IMR-90 (cell line): ENCODE data around the gene KCNQ1. TPM values are rescaled to one million over a fixed set of nuclear protein-coding genes. Genes with fewer than 3 reads are reported as not detected.

Experiments
- ATAC-seq: fragments of 200-7000 bp; cut with Tn5 transposase; 2 replicates; pipeline ENCODE4 v1.9.1; 2020; ENCODE audit warnings: low read depth, mild to moderate bottlenecking, moderate library complexity
- BruUV-seq: library from RNA; stranded (reverse); fragments of 400-500 nt; replicated peaks from 2 replicates; lab custom pipeline; 2021; lab: Mats Ljungman, UMichigan
- CTCF ChIA-PET: fragments of 300-600 bp; formaldehyde crosslinking; extraction: SDS; loops from one replicate; lab custom pipeline; 2021; ENCODE audit warnings: antibody characterized with exemption; lab: Yijun Ruan, JAX
- POLR2A ChIA-PET: fragments of 300-600 bp; sonication (Branson Sonifier 250); formaldehyde crosslinking; loops from one replicate; lab custom pipeline; 2022; ENCODE audit warnings: antibody characterized with exemption; ENCODE audit not compliant: unreplicated experiment; lab: Charles Lee
- DNase-seq: peaks from one replicate; pipeline ENCODE4 v3.0.0; 2013
- H2AFZ ChIP-seq: replicated peaks from 2 replicates; pipeline ENCODE3; 2013; ENCODE audit warnings: low read length, mild to moderate bottlenecking; ENCODE audit not compliant: poor library complexity
- H2AK5ac ChIP-seq: 2 replicates; pipeline ENCODE4 v1.6.1; 2013; ENCODE audit warnings: low read depth, low read length, inconsistent platforms
- H2AK9ac ChIP-seq: replicated peaks from 2 replicates; pipeline ENCODE3; 2013; ENCODE audit warnings: mild to moderate bottlenecking, low read depth, low read length, moderate library complexity; ENCODE audit not compliant: poor library complexity
- H2BK120ac ChIP-seq: 2 replicates; pipeline ENCODE4 v1.6.1; 2013; ENCODE audit warnings: low read depth, low read length, inconsistent platforms
- H2BK15ac ChIP-seq: 3 replicates; pipeline ENCODE4 v1.6.1; 2013; ENCODE audit warnings: low read depth, low read length, inconsistent platforms
- H2BK20ac ChIP-seq: 2 replicates; pipeline ENCODE4 v1.6.1; 2013; ENCODE audit warnings: low read depth, mild to moderate bottlenecking, inconsistent platforms, low read length, moderate library complexity
- H2BK5ac ChIP-seq: 2 replicates; pipeline ENCODE4 v1.6.1; 2013; ENCODE audit warnings: mild to moderate bottlenecking, low read depth, low read length, inconsistent platforms; ENCODE audit not compliant: poor library complexity, severe bottlenecking
- H3K14ac ChIP-seq: replicated peaks from 2 replicates; pipeline ENCODE4 v1.6.1; 2013; ENCODE audit warnings: low read depth, low read length, inconsistent platforms
- H3K18ac ChIP-seq: 2 replicates; pipeline ENCODE4 v1.6.1; 2013; ENCODE audit warnings: low read depth, low read length, control low read depth
- H3K23ac ChIP-seq: 2 replicates; pipeline ENCODE4 v1.6.1; 2013; ENCODE audit warnings: low read depth, low read length, inconsistent platforms
- H3K27ac ChIP-seq: 2 replicates; pipeline ENCODE4 v1.5.1; 2013; ENCODE audit warnings: mild to moderate bottlenecking, control low read depth, low read length; ENCODE audit not compliant: insufficient read depth
- H3K27me3 ChIP-seq: 2 replicates; pipeline ENCODE4 v1.6.1; 2013; ENCODE audit warnings: low read length; ENCODE audit not compliant: control insufficient read depth, insufficient read depth
- H3K36me3 ChIP-seq: 2 replicates; pipeline ENCODE4 v1.6.1; 2013; ENCODE audit warnings: low read length, mixed read lengths; ENCODE audit not compliant: control insufficient read depth, insufficient read depth
- H3K4ac ChIP-seq: 2 replicates; pipeline ENCODE4 v1.6.1; 2013; ENCODE audit warnings: low read depth, low read length, inconsistent platforms
- H3K4me1 ChIP-seq: 2 replicates; pipeline ENCODE4 v1.6.1; 2013; ENCODE audit warnings: low read length, mixed read lengths; ENCODE audit not compliant: control insufficient read depth, insufficient read depth
- H3K4me2 ChIP-seq: 2 replicates; pipeline ENCODE4 v1.6.1; 2013; ENCODE audit warnings: low read depth, mild to moderate bottlenecking, control low read depth, low read length, moderate library complexity
- H3K4me3 ChIP-seq: 2 replicates; pipeline ENCODE4 v1.5.1; 2013; ENCODE audit warnings: low read depth, mild to moderate bottlenecking, control low read depth, low read length, moderate library complexity; ENCODE audit not compliant: insufficient read depth
- H3K56ac ChIP-seq: 2 replicates; pipeline ENCODE4 v1.6.1; 2013; ENCODE audit warnings: low read length, inconsistent platforms; ENCODE audit not compliant: insufficient read depth; ENCODE audit errors: extremely low read depth
- H3K79me1 ChIP-seq, 2 experiments: 2 replicates each; pipeline ENCODE4 v1.6.1; 2013; ENCODE audit warnings: low read length in 2 of 2, inconsistent platforms in 1 of 2, low read depth in 1 of 2
- H3K9ac ChIP-seq: 2 replicates; pipeline ENCODE4 v1.6.1; 2013; ENCODE audit warnings: low read depth, low read length, control low read depth
- H3K9me1 ChIP-seq: 2 replicates; pipeline ENCODE4 v1.6.1; 2013; ENCODE audit warnings: low read length, inconsistent platforms; ENCODE audit not compliant: insufficient read depth
- H3K9me3 ChIP-seq: 2 replicates; pipeline ENCODE4 v1.6.1; 2013; ENCODE audit warnings: low read length; ENCODE audit not compliant: control insufficient read depth, insufficient read depth
- H4K20me1 ChIP-seq: 2 replicates; pipeline ENCODE4 v1.6.1; 2013; ENCODE audit warnings: low read length, inconsistent platforms; ENCODE audit not compliant: insufficient read depth
- H4K5ac ChIP-seq: 2 replicates; pipeline ENCODE4 v1.6.1; 2013; ENCODE audit warnings: mild to moderate bottlenecking, low read depth, low read length, control low read depth
- H4K8ac ChIP-seq, 2 experiments: 2 replicates each; pipeline ENCODE4 v1.6.1; 2013; ENCODE audit warnings: low read depth in 2 of 2, low read length in 2 of 2, control low read depth in 1 of 2, inconsistent platforms in 1 of 2
- H4K91ac ChIP-seq: 2 replicates; pipeline ENCODE4 v1.6.1; 2013; ENCODE audit warnings: low read depth, low read length, inconsistent platforms; ENCODE audit not compliant: insufficient read depth
- BHLHE40 ChIP-seq: fragments of 150-350 bp; IDR thresholded peaks from 2 replicates; pipeline ENCODE4 v1.6.1; 2016; ENCODE audit warnings: mild to moderate bottlenecking, low read depth, low read length
- CHD1 ChIP-seq: IDR thresholded peaks from 2 replicates; pipeline ENCODE4 v1.6.1; 2012; ENCODE audit warnings: low read depth, low read length, improper control_type of control experiment
- ELK1 ChIP-seq: fragments of 150-350 bp; IDR thresholded peaks from 2 replicates; pipeline ENCODE4 v1.6.1; 2016; ENCODE audit warnings: low read depth, mild to moderate bottlenecking, low read length, moderate library complexity, borderline replicate concordance
- FOS ChIP-seq: fragments of 150-350 bp; IDR thresholded peaks from 2 replicates; pipeline ENCODE4 v1.6.1; 2016; ENCODE audit warnings: low read depth, low read length
- MAFK ChIP-seq: IDR thresholded peaks from 2 replicates; pipeline ENCODE4 v1.6.1; 2012; ENCODE audit warnings: low read depth, low read length, improper control_type of control experiment
- MXI1 ChIP-seq: IDR thresholded peaks from 2 replicates; pipeline ENCODE4 v1.6.1; 2012; ENCODE audit warnings: low read depth, mild to moderate bottlenecking, low read length, moderate library complexity, borderline replicate concordance
- NFE2L2 ChIP-seq: fragments of 150-350 bp; IDR thresholded peaks from 2 replicates; pipeline ENCODE4 v1.6.1; 2016; ENCODE audit warnings: low read depth, mild to moderate bottlenecking, low read length
- RAD21 ChIP-seq: IDR thresholded peaks from 2 replicates; pipeline ENCODE4 v1.6.1; 2012; ENCODE audit warnings: low read length, improper control_type of control experiment
- RFX5 ChIP-seq: IDR thresholded peaks from 2 replicates; pipeline ENCODE4 v1.8.0; 2012; ENCODE audit warnings: low read depth, mild to moderate bottlenecking, low read length, moderate library complexity
- USF2 ChIP-seq: fragments of 150-350 bp; IDR thresholded peaks from 2 replicates; pipeline ENCODE4 v1.6.1; 2017; ENCODE audit warnings: mild to moderate bottlenecking, antibody characterized with exemption, low read length, low read depth
- WGBS, 2 experiments: methylation state at CpG; one replicate each; pipeline versions ENCODE4 v1.1.5 to v1.1.7; 2013; ENCODE audit warnings: missing lambda C conversion rate in 2 of 2; ENCODE audit not compliant: insufficient read length in 1 of 2; ENCODE audit errors: extremely low coverage in 2 of 2; 5-methylcytosine and 5-hydroxymethylcytosine counted together
- dilution Hi-C: fragments of 300-500 bp; cut with HindIII; formaldehyde crosslinking; loops from one replicate; pipeline ENCODE4 v1.14.3; 2018; ENCODE audit warnings: low sequenced_read_pairs; ENCODE audit not compliant: unreplicated experiment
- in situ Hi-C: fragments of 300-500 bp; cut with MboI; formaldehyde crosslinking; loops from 3 replicates; pipeline ENCODE4 v1.14.3; 2019; ENCODE audit warnings: low sequenced_read_pairs, inconsistent platforms, mixed read lengths
- intact Hi-C: fragments of 100-400 bp; cut with micrococcal nuclease; formaldehyde crosslinking; loops from 2 replicates; pipeline ENCODE4 v1.10.0; 2022
- polyA plus RNA-seq, 3 experiments: library from polyadenylated mRNA; depleted of rRNA; stranded (reverse); fragments of >200 nt; gene quantifications; 2 replicates each; pipeline ENCODE4 v1.2.3, GENCODE V29; 2012; ENCODE audit warnings: low replicate concordance in 1 of 3
- total RNA-seq: library from RNA; depleted of rRNA; stranded (reverse); fragments of >200 nt; gene quantifications from 2 replicates; pipeline ENCODE4 v1.2.3, GENCODE V29; 2012

Gene KCNQ1
- total and polyA plus RNA-seq, 2 of the 4 experiments (the other 2 are of a cell fraction), result 0.07 TPM; not detected in 1

GRCh38 chr11:2395856-2396255 is 49.0 kb upstream of the KCNQ1 start:
- no peak overlapping the region for H2AK5ac ChIP-seq
- no peak for DNase-seq
- H2BK120ac ChIP-seq, result no peak overlapping the region
- peaks cover 15% of the 10 kb centered on the region for H4K20me1 ChIP-seq
- H3K14ac ChIP-seq, result no peak overlapping the region
- ChIA-PET CTCF (no interaction called here), POLR2A (no interaction called here)
- H2BK20ac ChIP-seq, result no peak overlapping the region
- no peak overlapping the region for H3K18ac ChIP-seq
- H3K79me1 ChIP-seq, result peaks cover 13 to 27% of the 10 kb centered on the region in 2 experiments
- no peak overlapping the region for H2BK15ac ChIP-seq
- H3K56ac ChIP-seq, result no peak overlapping the region
- TF ChIP-seq ELK1 (no peak), FOS (no peak), USF2 (no peak), CHD1 (no peak), NFE2L2 (no peak), RFX5 (no peak), MAFK (no peak), BHLHE40 (no peak), MXI1 (no peak), RAD21 (no peak)
- no peak for ATAC-seq
- no peak overlapping the region for H4K91ac ChIP-seq
- H2BK5ac ChIP-seq, result no peak overlapping the region
- no peak overlapping the region for H3K4me2 ChIP-seq
- H3K27me3 ChIP-seq, result no peaks in the 10 kb centered on the region
- in situ Hi-C loops, result no loop called here
- H3K9me1 ChIP-seq, result no peaks in the 10 kb centered on the region
- H3K4ac ChIP-seq, result no peak overlapping the region
- 74% methylated on average over 2 of the region's 17 CpGs; no CpG with 5 or more reads in 1 of the 2 experiments for WGBS, 2 experiments
- no peak overlapping the region for H2AFZ ChIP-seq
- no peaks in the 10 kb centered on the region for H3K9me3 ChIP-seq
- H3K36me3 ChIP-seq, result peaks cover 53% of the 10 kb centered on the region
- no peak overlapping the region for H3K23ac ChIP-seq
- no peak overlapping the region for H2AK9ac ChIP-seq
- no peak overlapping the region for H3K27ac ChIP-seq
- no peak overlapping the region for H4K5ac ChIP-seq
- H3K4me1 ChIP-seq, result peaks cover 10% of the 10 kb centered on the region
- H3K9ac ChIP-seq, result no peak overlapping the region
- BruUV-seq, result no TSS peak
- intact Hi-C loops, result no loop called here
- no peak overlapping the region for H4K8ac ChIP-seq
- dilution Hi-C loops, result no loop called here
- no peak overlapping the region for H3K4me3 ChIP-seq
